ENCODE results near the gene SMIM41. TPM values are rescaled to one million over a fixed set of nuclear protein-coding genes. Genes with fewer than 3 reads are reported as not detected.

The SMIM41 gene
- total and polyA plus RNA-seq, 7 donors = 0.41 to 5.7 (median 0.88) TPM; not detected in 3

DNA sequence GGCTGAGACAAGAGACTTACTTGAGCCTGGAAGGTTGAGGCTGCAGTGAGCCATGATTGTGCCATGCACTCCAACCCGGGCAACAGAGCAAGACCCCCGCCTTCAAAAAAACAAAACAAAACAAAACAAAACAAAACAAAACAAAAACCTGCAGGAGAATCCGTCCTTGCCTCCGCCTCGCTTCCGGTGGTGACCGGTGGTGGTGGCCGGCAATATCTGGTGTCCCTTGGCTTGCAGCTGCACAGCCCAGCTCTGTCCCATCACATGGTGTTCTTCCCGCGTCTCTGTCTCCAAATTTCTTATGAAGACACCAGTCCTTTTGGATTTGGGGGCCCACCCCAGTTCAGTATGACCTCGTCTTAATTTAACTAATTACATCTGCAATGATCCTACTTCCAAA, 10.0 kb downstream of the SMIM41 start:
- no peak overlapping the region for H3K27ac ChIP-seq
- H3K9me3 ChIP-seq = no peaks in the 10 kb centered on the region
- no peaks in the 10 kb centered on the region for H3K4me1 ChIP-seq
- no peaks in the 10 kb centered on the region for H3K36me3 ChIP-seq
- intact Hi-C loops (cut with DNase I) = no loop called here
- TF ChIP-seq POLR2AphosphoS5 (IDR thresholded peaks at IDR 0.05) (no peak), EP300 (IDR thresholded peaks at IDR 0.05) (no peak), POLR2A (IDR thresholded peaks at IDR 0.05) (no peak)
- TF ChIP-seq, protein P1, sequence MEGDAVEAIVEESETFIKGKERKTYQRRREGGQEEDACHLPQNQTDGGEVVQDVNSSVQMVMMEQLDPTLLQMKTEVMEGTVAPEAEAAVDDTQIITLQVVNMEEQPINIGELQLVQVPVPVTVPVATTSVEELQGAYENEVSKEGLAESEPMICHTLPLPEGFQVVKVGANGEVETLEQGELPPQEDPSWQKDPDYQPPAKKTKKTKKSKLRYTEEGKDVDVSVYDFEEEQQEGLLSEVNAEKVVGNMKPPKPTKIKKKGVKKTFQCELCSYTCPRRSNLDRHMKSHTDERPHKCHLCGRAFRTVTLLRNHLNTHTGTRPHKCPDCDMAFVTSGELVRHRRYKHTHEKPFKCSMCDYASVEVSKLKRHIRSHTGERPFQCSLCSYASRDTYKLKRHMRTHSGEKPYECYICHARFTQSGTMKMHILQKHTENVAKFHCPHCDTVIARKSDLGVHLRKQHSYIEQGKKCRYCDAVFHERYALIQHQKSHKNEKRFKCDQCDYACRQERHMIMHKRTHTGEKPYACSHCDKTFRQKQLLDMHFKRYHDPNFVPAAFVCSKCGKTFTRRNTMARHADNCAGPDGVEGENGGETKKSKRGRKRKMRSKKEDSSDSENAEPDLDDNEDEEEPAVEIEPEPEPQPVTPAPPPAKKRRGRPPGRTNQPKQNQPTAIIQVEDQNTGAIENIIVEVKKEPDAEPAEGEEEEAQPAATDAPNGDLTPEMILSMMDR (IDR thresholded peaks at IDR 0.05) = no peak
- DNase-seq = no peak
- no peak overlapping the region for H3K4me3 ChIP-seq
- 91 to 92% methylated on average over 11 of the region's 11 CpGs for WGBS, 2 donors
- peaks cover 0 to 48% (median 0%) of the 10 kb centered on the region in 3 donors for H3K27me3 ChIP-seq

DNA sequence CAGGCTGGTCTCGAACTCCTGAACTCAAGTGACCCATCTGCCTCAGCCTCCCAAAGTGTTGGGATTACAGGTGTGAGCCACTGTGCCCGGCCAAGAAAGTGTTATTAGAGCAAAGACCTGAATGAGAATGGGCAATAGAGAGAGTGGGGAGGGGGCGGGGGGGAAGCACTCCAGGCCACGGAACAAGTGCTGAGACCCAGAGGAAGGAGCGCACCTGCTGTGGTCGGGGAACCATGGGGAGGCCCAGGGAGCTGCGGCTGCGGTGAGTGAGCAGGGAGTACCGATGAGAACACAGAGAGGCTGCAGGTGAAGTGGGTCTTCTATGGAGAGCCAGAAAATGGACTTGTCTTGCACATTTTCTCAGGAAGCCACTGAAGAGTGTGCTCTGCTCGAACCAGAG, 10.8 kb downstream of the SMIM41 start:
- Histone ChIP-seq H3K36me3 (no peaks in the 10 kb centered on the region), H3K4me3 (no peak overlapping the region), H3K9me3 (no peaks in the 10 kb centered on the region), H3K4me1 (no peaks in the 10 kb centered on the region), H3K27ac (no peak overlapping the region), H3K27me3 (peaks cover 0 to 48% (median 0%) of the 10 kb centered on the region in 3 donors)
- 67 to 79% methylated on average over 10 of the region's 10 CpGs for WGBS, 2 donors
- TF ChIP-seq EP300 (IDR thresholded peaks at IDR 0.05) (no peak), POLR2AphosphoS5 (IDR thresholded peaks at IDR 0.05) (no peak), POLR2A (IDR thresholded peaks at IDR 0.05) (no peak)
- TF ChIP-seq, protein P1 (IDR thresholded peaks at IDR 0.05) = no peak
- intact Hi-C loops (cut with DNase I) = no loop called here
- DNase-seq = no peak

DNA sequence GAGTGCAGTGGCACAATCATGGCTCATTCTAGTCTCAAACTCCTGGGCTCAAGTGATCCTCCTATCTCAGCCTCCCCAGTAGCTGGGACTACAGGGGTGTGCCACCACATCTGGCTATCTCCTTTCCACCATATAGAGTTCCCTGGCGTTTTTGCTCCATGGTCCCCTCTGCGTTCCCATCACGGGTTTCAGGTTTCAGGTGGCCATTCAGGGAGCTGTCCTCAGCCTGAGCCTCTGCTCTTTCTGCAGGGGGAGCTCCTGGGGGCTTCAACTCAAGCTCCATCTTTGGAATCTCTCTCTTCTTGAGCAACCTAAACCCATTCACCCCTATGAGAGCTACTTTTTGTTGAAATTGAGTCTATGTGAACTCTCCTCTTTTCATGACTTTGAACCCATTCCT, 11.6 kb downstream of the SMIM41 start:
- H3K36me3 ChIP-seq = no peaks in the 10 kb centered on the region
- TF ChIP-seq POLR2AphosphoS5 (IDR thresholded peaks at IDR 0.05) (no peak), POLR2A (IDR thresholded peaks at IDR 0.05) (no peak), EP300 (IDR thresholded peaks at IDR 0.05) (no peak)
- TF ChIP-seq, protein P1 (IDR thresholded peaks at IDR 0.05) = no peak
- peaks cover 0 to 48% (median 0%) of the 10 kb centered on the region in 3 donors for H3K27me3 ChIP-seq
- no peaks in the 10 kb centered on the region for H3K9me3 ChIP-seq
- 37 to 59% methylated on average over 3 of the region's 3 CpGs for WGBS, 2 donors
- intact Hi-C loops (cut with DNase I) = no loop called here
- no peak overlapping the region for H3K27ac ChIP-seq
- no peaks in the 10 kb centered on the region for H3K4me1 ChIP-seq
- DNase-seq = no peak
- H3K4me3 ChIP-seq = no peak overlapping the region

DNA sequence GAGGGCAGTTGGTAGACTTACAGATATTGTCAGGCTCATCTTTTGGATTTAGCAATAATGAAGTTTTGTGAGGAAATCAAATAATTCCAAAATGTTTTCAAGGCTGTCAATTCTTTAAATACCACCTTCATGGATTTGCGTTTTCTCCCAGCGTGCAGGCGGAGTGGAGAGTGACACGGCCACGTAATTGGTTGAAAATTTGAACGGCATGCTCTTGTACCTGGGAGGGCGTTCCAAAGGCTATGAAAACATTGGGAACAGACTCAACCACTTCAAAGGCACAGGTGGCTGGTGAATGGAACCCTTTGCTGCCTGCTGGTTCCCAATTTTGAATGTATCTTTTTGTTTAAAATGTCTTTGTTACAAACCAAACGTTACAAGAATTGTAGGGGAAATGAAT, 12.4 kb downstream of the SMIM41 start:
- intact Hi-C loops (cut with DNase I) = no loop called here
- Histone ChIP-seq H3K27ac (no peak overlapping the region), H3K4me1 (no peaks in the 10 kb centered on the region), H3K36me3 (no peaks in the 10 kb centered on the region), H3K27me3 (peaks cover 0 to 48% (median 0%) of the 10 kb centered on the region in 3 donors), H3K9me3 (no peaks in the 10 kb centered on the region), H3K4me3 (no peak overlapping the region)
- 19 to 61% methylated on average over 8 of the region's 8 CpGs for WGBS, 2 donors
- no peak for DNase-seq
- TF ChIP-seq POLR2A (IDR thresholded peaks at IDR 0.05) (no peak), EP300 (IDR thresholded peaks at IDR 0.05) (no peak), POLR2AphosphoS5 (IDR thresholded peaks at IDR 0.05) (no peak)
- TF ChIP-seq, protein P1 (IDR thresholded peaks at IDR 0.05) = no peak

DNA sequence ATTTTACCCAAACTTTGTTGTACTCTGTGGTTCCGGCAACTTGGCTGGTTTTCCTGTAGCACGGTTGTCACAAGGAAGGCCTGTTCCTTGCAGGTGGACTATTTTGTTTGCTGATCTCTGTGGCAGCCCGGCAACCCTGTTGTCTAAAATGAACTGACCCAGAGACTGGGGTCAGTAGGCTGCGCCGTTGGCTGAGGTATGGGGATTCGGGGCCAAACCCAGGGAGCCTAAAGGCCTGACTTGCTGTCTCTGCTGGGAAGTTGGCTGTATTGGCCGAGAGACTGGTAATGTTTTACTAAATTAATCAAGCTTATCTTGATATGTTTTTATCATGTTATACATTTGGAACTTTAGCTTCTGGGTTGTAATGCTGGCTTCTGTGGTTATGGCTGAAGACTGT, 13.8 kb downstream of the SMIM41 start:
- intact Hi-C loops (cut with DNase I) = no loop called here

More for the DNA sequence above, 13.8 kb downstream of the SMIM41 start:
- no peaks in the 10 kb centered on the region for H3K36me3 ChIP-seq
- DNase-seq = no peak
- H3K4me1 ChIP-seq = no peaks in the 10 kb centered on the region
- no peaks in the 10 kb centered on the region for H3K9me3 ChIP-seq
- H3K27ac ChIP-seq = no peak overlapping the region
- peaks cover 0 to 50% (median 0%) of the 10 kb centered on the region in 3 donors for H3K27me3 ChIP-seq
- no peak overlapping the region for H3K4me3 ChIP-seq
- TF ChIP-seq EP300 (IDR thresholded peaks at IDR 0.05) (no peak), POLR2A (IDR thresholded peaks at IDR 0.05) (no peak), POLR2AphosphoS5 (IDR thresholded peaks at IDR 0.05) (no peak)
- TF ChIP-seq, protein P1 (IDR thresholded peaks at IDR 0.05) = no peak
- WGBS, 2 donors = 21 to 71% methylated on average over 7 of the region's 7 CpGs

Measured in sigmoid colon (tissue), 7 donors.